Measurements from ENCODE around the gene HMGCL. TPM values are rescaled to one million over a fixed set of nuclear protein-coding genes. Genes with fewer than 3 reads are reported as not detected.
"Not testable (repeated sequence)": the region's sequence is repeated elsewhere in the genome, so short reads cannot be mapped to it uniquely, and the experiment has no call there.

Gene HMGCL
- polyA plus RNA-seq, 4 donors = 52.2 to 105 (median 85.8) TPM

- WGBS, 3 donors = 51 to 76% (median 55%) methylated on average over 3 of the region's 3 CpGs
- Histone ChIP-seq H3K4me3 (ENCODE audit: low read depth in 1 of 3, low read length in 3 of 3) (no peak overlapping the region), H3K9me3 (ENCODE audit: control insufficient read depth in 2 of 2, insufficient read depth in 1 of 2, low read depth in 1 of 2, low read length in 1 of 2) (no peaks in the 10 kb centered on the region), H3K4me1 (ENCODE audit: control insufficient read depth in 3 of 3, insufficient read depth in 2 of 3, low read depth in 1 of 3, low read length in 2 of 3) (peaks cover 0 to 27% (median 0%) of the 10 kb centered on the region in 3 donors), H3K27ac (ENCODE audit: low read depth in 1 of 3, low read length in 2 of 3) (no peak overlapping the region), H3K36me3 (ENCODE audit: control insufficient read depth in 3 of 3, insufficient read depth in 2 of 3, low read depth in 1 of 3, low read length in 3 of 3) (peaks cover 0 to 78% (median 2%) of the 10 kb centered on the region in 3 donors), H3K27me3 (ENCODE audit: control insufficient read depth in 3 of 3, insufficient read depth in 3 of 3, low read length in 3 of 3) (no peaks in the 10 kb centered on the region)
- no peak for DNase-seq
- FAIRE-seq = no peak
Observed at GRCh38 chr1:23807453-23807852, 17.8 kb downstream of the HMGCL start.

DNA sequence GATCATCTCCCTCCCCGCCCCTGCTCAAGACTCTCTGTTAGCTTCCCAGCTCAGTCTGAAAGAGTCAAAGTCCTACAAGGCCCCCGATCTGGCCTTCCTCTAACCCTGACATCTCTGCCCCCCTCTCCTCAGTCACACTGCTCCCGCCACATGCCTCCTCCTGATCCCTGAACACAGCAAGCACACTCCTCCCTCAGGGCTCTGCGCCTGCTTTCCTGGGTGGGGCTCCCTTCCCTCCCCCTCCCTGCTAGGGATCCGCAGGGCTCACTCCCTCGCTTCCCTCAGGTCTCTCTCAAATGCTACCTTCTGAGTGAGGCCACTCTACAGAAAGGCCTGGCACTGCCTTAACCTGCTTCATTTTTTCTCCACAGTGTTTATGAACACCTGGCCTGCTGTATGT is 18.9 kb downstream of the HMGCL start:
- H3K4me1 ChIP-seq (ENCODE audit: control insufficient read depth in 3 of 3, insufficient read depth in 2 of 3, low read depth in 1 of 3, low read length in 2 of 3) = peaks cover 0 to 37% (median 0%) of the 10 kb centered on the region in 3 donors
- H3K36me3 ChIP-seq (ENCODE audit: control insufficient read depth in 3 of 3, insufficient read depth in 2 of 3, low read depth in 1 of 3, low read length in 3 of 3) = peaks cover 0 to 76% (median 2%) of the 10 kb centered on the region in 3 donors
- DNase-seq (no peak), FAIRE-seq (no peak)
- no peak overlapping the region for H3K27ac ChIP-seq (ENCODE audit: low read depth in 1 of 3, low read length in 2 of 3)
- no peaks in the 10 kb centered on the region for H3K27me3 ChIP-seq (ENCODE audit: control insufficient read depth in 3 of 3, insufficient read depth in 3 of 3, low read length in 3 of 3)
- WGBS, 3 donors = 72 to 84% (median 83%) methylated on average over 6 of the region's 6 CpGs
- H3K4me3 ChIP-seq (ENCODE audit: low read depth in 1 of 3, low read length in 3 of 3) = no peak overlapping the region
- H3K9me3 ChIP-seq (ENCODE audit: control insufficient read depth in 2 of 2, insufficient read depth in 1 of 2, low read depth in 1 of 2, low read length in 1 of 2) = no peaks in the 10 kb centered on the region

GRCh38 chr1:23805025-23805424 is 20.2 kb downstream of the HMGCL start:
- no peak for FAIRE-seq
- no peak for DNase-seq
- Histone ChIP-seq H3K27ac (ENCODE audit: low read depth in 1 of 3, low read length in 2 of 3) (no peak overlapping the region), H3K4me1 (ENCODE audit: control insufficient read depth in 3 of 3, insufficient read depth in 2 of 3, low read depth in 1 of 3, low read length in 2 of 3) (peaks cover 0 to 25% (median 0%) of the 10 kb centered on the region in 3 donors), H3K36me3 (ENCODE audit: control insufficient read depth in 3 of 3, insufficient read depth in 2 of 3, low read depth in 1 of 3, low read length in 3 of 3) (peaks cover 0 to 65% (median 2%) of the 10 kb centered on the region in 3 donors), H3K9me3 (ENCODE audit: control insufficient read depth in 2 of 2, insufficient read depth in 1 of 2, low read depth in 1 of 2, low read length in 1 of 2) (no peaks in the 10 kb centered on the region), H3K4me3 (ENCODE audit: low read depth in 1 of 3, low read length in 3 of 3) (no peak overlapping the region), H3K27me3 (ENCODE audit: control insufficient read depth in 3 of 3, insufficient read depth in 3 of 3, low read length in 3 of 3) (no peaks in the 10 kb centered on the region)
- 86 to 93% (median 91%) methylated on average over 2 of the region's 2 CpGs for WGBS, 3 donors

DNA sequence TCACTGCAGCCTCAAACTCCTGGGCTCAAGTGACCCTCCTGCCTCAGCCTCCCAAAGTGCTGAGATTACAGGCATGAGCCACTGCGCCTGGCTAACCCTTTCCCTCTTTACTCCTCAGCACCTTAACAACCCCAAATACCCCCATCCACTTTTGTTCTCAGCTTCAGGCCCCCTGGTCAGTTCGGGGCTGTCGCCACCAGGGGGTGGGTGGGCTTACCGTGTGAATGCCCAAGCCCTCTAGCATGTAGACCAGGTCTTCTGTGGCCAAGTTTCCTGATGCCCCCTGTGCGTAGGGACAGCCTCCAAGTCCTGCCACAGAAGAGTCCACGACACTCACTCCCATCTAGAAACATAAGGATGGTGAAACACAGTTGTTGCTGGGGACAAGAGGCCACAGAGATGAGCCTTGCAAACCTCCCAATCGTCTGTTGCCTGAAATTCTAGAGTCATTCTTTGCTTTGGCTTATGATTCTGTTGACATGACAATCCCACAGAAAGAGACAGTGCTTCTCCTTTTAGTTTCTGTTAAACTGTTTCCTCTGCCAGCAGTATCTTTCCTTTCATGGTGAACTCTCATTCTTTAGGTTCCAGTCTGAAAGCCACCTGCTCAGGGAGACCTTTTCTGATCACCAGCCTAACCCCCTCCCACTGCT is 20.9 kb downstream of the HMGCL start:
- DNase-seq (no peak), FAIRE-seq (no peak)
- Histone ChIP-seq H3K36me3 (ENCODE audit: control insufficient read depth in 3 of 3, insufficient read depth in 2 of 3, low read depth in 1 of 3, low read length in 3 of 3) (peaks cover 0 to 63% (median 2%) of the 10 kb centered on the region in 3 donors), H3K4me1 (ENCODE audit: control insufficient read depth in 3 of 3, insufficient read depth in 2 of 3, low read depth in 1 of 3, low read length in 2 of 3) (peaks cover 0 to 19% (median 0%) of the 10 kb centered on the region in 3 donors), H3K27me3 (ENCODE audit: control insufficient read depth in 3 of 3, insufficient read depth in 3 of 3, low read length in 3 of 3) (no peaks in the 10 kb centered on the region), H3K4me3 (ENCODE audit: low read depth in 1 of 3, low read length in 3 of 3) (no peak overlapping the region), H3K27ac (ENCODE audit: low read depth in 1 of 3, low read length in 2 of 3) (no peak overlapping the region), H3K9me3 (ENCODE audit: control insufficient read depth in 2 of 2, insufficient read depth in 1 of 2, low read depth in 1 of 2, low read length in 1 of 2) (no peaks in the 10 kb centered on the region)
- WGBS, 3 donors = 79 to 89% (median 87%) methylated on average over 7 of the region's 7 CpGs

DNA sequence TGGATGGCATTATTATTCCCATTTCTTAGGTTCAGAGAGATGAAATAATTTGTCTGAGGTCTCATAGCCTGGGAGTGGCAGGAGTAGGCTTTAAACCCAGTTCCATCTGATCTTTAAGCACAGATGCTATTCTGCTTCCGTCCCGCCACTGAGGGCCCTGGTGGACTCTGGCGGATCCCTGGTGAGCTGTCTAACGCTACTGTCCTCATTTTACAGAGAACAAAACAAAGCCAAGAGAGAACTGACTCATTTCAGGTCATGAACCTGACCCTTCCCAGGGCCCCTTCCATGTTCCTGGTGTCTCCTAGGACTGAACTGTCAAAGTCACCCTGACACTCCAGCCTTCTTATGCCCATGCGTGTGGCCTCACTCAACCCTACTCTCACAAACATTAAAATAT is 21.6 kb downstream of the HMGCL start:
- Histone ChIP-seq H3K9me3 (ENCODE audit: control insufficient read depth in 2 of 2, insufficient read depth in 1 of 2, low read depth in 1 of 2, low read length in 1 of 2) (no peaks in the 10 kb centered on the region), H3K36me3 (ENCODE audit: control insufficient read depth in 3 of 3, insufficient read depth in 2 of 3, low read depth in 1 of 3, low read length in 3 of 3) (peaks cover 0 to 70% (median 2%) of the 10 kb centered on the region in 3 donors), H3K4me3 (ENCODE audit: low read depth in 1 of 3, low read length in 3 of 3) (no peak overlapping the region), H3K27ac (ENCODE audit: low read depth in 1 of 3, low read length in 2 of 3) (no peak overlapping the region), H3K27me3 (ENCODE audit: control insufficient read depth in 3 of 3, insufficient read depth in 3 of 3, low read length in 3 of 3) (no peaks in the 10 kb centered on the region), H3K4me1 (ENCODE audit: control insufficient read depth in 3 of 3, insufficient read depth in 2 of 3, low read depth in 1 of 3, low read length in 2 of 3) (peaks cover 0 to 25% (median 0%) of the 10 kb centered on the region in 3 donors)
- no peak for FAIRE-seq
- DNase-seq = no peak
- WGBS, 3 donors = 93 to 98% (median 97%) methylated on average over 5 of the region's 5 CpGs

- not testable (repeated sequence) for H3K4me3 ChIP-seq (ENCODE audit: low read depth in 1 of 3, low read length in 3 of 3); DNase-seq; H3K9me3 ChIP-seq (ENCODE audit: control insufficient read depth in 2 of 2, insufficient read depth in 1 of 2, low read depth in 1 of 2, low read length in 1 of 2); H3K27me3 ChIP-seq (ENCODE audit: control insufficient read depth in 3 of 3, insufficient read depth in 3 of 3, low read length in 3 of 3); FAIRE-seq; H3K27ac ChIP-seq (ENCODE audit: low read depth in 1 of 3, low read length in 2 of 3)
- H3K4me1 ChIP-seq (ENCODE audit: control insufficient read depth in 3 of 3, insufficient read depth in 2 of 3, low read depth in 1 of 3, low read length in 2 of 3) = peaks cover 0 to 30% (median 0%) of the 10 kb centered on the region in 3 donors
- peaks cover 0 to 72% (median 0%) of the 10 kb centered on the region in 3 donors for H3K36me3 ChIP-seq (ENCODE audit: control insufficient read depth in 3 of 3, insufficient read depth in 2 of 3, low read depth in 1 of 3, low read length in 3 of 3)
- 95 to 97% (median 96%) methylated on average over 7 of the region's 7 CpGs for WGBS, 3 donors
Observed at GRCh38 chr1:23802809-23803342, 22.4 kb downstream of the HMGCL start.

DNA sequence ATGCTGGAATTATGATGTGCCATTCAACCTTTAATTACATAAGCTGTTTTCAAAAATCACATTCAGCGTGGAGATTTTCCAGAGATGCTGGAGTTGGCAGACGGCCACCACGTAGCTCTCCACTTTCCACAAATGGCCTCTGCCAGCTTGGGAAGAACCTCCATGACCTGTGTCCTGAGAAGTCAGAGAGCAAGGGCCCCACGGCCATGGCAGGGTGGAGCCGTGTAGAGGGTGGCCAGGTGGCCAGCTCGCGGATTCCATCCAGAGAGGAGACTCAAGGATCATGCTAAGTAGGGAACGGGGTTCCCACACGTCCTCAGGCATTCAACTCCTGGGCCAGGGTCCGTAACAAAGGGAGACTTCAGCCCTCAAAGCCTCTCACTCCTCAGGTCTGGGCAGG is 23.4 kb downstream of the HMGCL start:
- H3K27me3 ChIP-seq (ENCODE audit: control insufficient read depth in 3 of 3, insufficient read depth in 3 of 3, low read length in 3 of 3) = no peaks in the 10 kb centered on the region
- FAIRE-seq (no peak), DNase-seq (no peak)
- H3K4me3 ChIP-seq (ENCODE audit: low read depth in 1 of 3, low read length in 3 of 3) = no peak overlapping the region
- peaks cover 0 to 72% (median 0%) of the 10 kb centered on the region in 3 donors for H3K36me3 ChIP-seq (ENCODE audit: control insufficient read depth in 3 of 3, insufficient read depth in 2 of 3, low read depth in 1 of 3, low read length in 3 of 3)
- H3K4me1 ChIP-seq (ENCODE audit: control insufficient read depth in 3 of 3, insufficient read depth in 2 of 3, low read depth in 1 of 3, low read length in 2 of 3) = peaks cover 0 to 38% (median 0%) of the 10 kb centered on the region in 3 donors
- WGBS, 3 donors = 48 to 61% (median 55%) methylated on average over 10 of the region's 10 CpGs
- peak overlapping the region in 1 of 3 donors; percentile 93 for H3K27ac ChIP-seq (ENCODE audit: low read depth in 1 of 3, low read length in 2 of 3)
- no peaks in the 10 kb centered on the region for H3K9me3 ChIP-seq (ENCODE audit: control insufficient read depth in 2 of 2, insufficient read depth in 1 of 2, low read depth in 1 of 2, low read length in 1 of 2)

GRCh38 chr1:23801338-23801748 is 23.9 kb downstream of the HMGCL start:
- peak; percentile 62 to 71 for DNase-seq
- FAIRE-seq = no peak
- peaks cover 0 to 43% (median 0%) of the 10 kb centered on the region in 3 donors for H3K4me1 ChIP-seq (ENCODE audit: control insufficient read depth in 3 of 3, insufficient read depth in 2 of 3, low read depth in 1 of 3, low read length in 2 of 3)

More at GRCh38 chr1:23801338-23801748, 23.9 kb downstream of the HMGCL start:
- peak overlapping the region; percentile 70 to 80 (median 71) for H3K4me3 ChIP-seq (ENCODE audit: low read depth in 1 of 3, low read length in 3 of 3)
- peak overlapping the region; percentile 80 to 94 (median 93) for H3K27ac ChIP-seq (ENCODE audit: low read depth in 1 of 3, low read length in 2 of 3)
- H3K9me3 ChIP-seq (ENCODE audit: control insufficient read depth in 2 of 2, insufficient read depth in 1 of 2, low read depth in 1 of 2, low read length in 1 of 2) = no peaks in the 10 kb centered on the region
- no peaks in the 10 kb centered on the region for H3K27me3 ChIP-seq (ENCODE audit: control insufficient read depth in 3 of 3, insufficient read depth in 3 of 3, low read length in 3 of 3)
- 8 to 24% (median 13%) methylated on average over 19 of the region's 19 CpGs for WGBS, 3 donors
- H3K36me3 ChIP-seq (ENCODE audit: control insufficient read depth in 3 of 3, insufficient read depth in 2 of 3, low read depth in 1 of 3, low read length in 3 of 3) = peaks cover 0 to 73% (median under 1%) of the 10 kb centered on the region in 3 donors
